ENCODE results near the gene FBXW9.
"Not testable (repeated sequence)": the region's sequence is repeated elsewhere in the genome, so short reads cannot be mapped to it uniquely, and the experiment has no call there.

FBXW9 gene

DNA sequence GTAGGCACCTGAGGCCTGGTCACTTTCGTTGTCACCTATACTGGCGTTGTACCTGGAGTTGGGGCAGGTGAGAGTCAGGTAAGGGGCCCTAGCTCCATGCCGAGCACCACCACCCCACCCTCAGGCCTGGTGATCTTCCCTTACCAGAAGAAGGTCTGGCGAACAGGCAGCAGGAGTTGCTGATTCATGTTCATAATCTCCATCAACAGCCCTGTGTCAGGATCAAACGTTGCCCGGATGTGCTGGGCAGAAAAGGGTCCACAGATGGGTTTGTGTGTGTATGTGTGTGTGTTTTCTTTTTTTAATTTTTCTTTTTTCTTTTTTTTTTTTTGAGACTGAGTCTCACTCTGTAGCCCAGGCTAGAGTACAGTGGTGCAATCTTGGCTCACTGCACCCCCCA lies 44.2 kb downstream of the FBXW9 start:
- DNase-seq (ENCODE audit: low read depth) = no peak

DNA sequence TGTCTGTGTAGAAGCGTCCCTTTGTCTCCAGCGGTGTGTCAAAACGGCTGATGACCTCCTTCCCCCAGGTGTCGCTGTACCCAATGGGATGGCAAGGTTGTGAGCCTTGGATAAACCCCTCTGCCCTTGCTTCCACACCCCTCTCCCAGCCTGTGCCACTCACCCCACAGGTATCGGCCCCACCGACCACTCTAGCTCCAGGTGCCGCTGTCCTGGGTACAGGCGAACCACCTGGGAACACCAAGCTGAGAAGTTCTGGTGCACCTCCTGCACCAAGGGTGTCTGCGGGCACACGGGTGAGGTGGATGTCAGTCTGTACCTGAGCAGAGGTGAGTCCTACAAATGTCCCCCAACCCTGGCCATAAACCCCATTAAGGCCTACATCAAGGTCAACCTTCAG lies 46.5 kb downstream of the FBXW9 start:
- no peak for DNase-seq (ENCODE audit: low read depth)

DNA sequence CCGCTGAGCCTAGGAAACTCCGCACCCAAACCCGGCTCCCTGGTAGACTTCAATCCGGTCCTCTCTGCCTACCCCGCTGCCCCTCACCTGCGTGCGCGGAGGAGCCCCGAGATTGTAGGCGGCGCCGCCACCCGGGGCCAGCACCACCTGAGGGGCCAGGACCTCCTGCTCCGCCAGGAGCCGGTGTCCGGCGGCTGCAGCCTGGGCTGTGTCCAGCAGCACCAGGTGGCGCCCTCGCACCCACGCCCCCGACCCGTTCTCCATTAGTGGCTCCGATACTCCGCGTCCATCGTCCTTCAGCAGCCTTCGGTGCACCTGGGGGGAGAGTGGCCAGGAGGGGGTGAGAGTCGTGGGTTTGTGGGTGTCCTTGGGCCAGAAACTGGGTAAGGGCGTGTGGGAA lies 48.3 kb downstream of the FBXW9 start:
- no peak for DNase-seq (ENCODE audit: low read depth)

DNA sequence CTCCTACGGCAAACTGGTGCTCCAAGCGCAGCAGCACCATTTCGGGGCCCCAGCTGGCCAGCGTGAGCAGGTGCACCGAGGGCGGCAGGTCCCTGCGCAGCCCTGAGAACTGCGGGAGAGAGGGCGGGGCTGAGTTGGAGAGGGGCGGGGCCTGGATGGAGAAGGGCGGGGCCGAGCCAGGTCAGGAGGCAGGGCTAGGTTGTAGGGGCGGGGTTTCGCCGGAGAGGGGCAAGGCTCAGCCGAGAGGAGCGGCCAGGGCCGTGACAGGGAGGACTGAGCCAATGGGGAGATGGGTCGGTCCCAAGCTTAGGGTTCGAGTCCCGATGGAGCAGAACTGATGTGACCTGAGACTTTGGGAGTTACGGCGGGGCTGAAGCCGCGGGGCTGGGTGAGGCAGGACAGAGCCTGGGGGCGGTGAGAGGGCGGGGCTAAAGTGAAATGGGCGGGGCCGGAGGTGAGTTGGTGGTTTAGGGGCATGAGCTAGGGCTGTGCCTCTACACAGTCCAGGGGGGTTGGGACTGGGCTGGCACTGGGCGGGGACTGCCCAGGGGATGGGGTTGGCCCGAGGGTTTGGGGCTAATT lies 48.9 kb downstream of the FBXW9 start:
- no peak for DNase-seq (ENCODE audit: low read depth)

DNA sequence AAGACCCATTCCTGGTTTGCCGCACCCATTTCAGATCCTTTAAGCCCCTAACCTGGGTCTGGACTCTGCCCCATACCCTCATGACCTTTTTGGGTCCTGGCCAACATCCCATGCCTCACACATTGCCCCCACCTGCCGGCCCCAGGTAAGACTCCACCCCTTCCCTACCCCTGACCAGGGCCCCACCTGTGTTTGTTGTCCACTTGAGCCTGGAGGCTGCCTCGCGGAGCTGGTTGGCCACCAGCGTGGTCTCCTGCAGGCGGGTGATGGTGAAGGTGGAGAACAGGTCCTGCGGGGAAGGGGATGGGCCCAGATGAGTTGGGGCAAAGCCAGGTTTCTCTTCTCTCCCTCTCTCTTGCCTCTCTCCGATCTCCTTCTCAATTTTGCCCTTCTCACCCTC lies 49.4 kb downstream of the FBXW9 start:
- no peak for DNase-seq (ENCODE audit: low read depth)

DNA sequence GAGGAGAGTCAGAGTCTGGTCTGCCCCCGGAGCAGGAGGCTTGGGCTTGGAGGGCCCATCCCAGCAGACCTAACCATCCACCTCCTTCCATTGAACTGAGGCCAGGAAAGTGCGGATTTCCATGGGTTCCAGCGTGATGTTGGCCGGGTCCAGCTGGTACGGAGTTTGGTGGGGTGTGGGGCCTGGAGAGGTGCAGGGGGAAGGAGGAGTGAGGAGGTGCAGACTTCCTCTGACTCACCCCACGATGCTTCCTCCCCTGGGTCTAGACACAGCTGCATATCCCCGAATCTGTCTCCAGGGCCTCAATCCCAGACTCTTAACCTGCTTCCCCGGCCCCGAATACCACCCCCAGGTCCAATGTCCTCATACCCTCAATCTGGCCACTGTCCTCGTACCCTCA lies 49.9 kb downstream of the FBXW9 start:
- DNase-seq (ENCODE audit: low read depth) = no peak

DNA sequence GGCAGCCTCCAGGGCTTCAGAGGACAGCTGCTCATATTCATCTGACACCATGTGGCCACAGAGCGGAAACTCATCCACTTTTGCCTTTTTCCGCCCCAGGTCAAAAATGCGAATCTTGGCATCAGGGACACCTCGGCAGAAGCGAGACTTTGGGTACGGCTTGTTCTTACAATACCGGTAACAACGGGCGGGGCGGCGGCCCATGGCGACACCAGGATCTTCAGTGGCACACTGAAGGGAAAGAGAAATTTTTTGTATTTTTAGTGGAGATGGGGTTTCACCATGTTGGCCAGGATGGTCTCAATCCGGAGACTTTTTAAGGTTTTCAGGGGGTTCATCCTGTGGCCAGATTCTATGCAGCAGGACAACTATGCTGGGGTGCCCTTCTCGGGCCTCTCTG lies 52.7 kb downstream of the FBXW9 start:
- not testable (repeated sequence) for DNase-seq (ENCODE audit: low read depth)

DNA sequence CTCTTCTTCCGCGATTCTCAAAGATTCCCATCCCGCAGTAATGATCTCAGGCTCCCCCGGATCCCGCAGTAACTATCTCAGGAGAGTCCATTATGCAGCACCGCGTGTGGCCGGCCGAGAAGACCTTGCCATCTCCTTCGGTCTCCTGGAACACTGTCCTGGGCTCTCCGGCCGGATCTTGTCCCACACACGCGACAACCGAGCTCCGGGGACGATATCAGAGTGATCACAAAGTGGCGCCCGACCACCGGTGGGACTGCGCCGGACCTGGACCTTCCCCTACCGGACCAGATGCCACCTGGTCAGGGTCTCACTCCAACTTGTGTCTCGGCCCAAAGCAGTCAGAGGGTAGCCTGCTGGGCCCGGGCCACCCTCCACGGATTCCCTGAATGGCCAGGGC lies 53.9 kb downstream of the FBXW9 start:
- DNase-seq (ENCODE audit: low read depth) = no peak

DNA sequence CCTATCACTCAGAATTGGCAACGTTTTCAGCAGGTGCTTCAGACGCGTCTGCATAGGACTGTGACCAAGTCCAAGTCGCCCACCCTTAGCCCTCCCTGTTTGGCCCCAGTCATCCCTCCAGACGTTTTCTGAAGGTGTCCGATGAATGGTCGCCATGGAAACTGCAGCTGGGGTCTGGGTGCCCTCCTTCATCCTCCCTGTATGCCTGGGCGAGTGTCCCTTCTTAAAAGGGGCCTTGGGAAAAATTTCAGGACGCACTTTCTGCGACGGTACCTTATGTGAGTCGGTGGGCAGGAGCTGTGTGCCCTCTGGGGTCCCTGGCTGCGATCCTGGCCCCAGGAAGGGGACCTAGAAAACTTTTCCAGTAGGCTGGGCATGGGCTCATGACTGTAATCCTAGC lies 55.0 kb downstream of the FBXW9 start:
- DNase-seq (ENCODE audit: low read depth) = no peak

DNA sequence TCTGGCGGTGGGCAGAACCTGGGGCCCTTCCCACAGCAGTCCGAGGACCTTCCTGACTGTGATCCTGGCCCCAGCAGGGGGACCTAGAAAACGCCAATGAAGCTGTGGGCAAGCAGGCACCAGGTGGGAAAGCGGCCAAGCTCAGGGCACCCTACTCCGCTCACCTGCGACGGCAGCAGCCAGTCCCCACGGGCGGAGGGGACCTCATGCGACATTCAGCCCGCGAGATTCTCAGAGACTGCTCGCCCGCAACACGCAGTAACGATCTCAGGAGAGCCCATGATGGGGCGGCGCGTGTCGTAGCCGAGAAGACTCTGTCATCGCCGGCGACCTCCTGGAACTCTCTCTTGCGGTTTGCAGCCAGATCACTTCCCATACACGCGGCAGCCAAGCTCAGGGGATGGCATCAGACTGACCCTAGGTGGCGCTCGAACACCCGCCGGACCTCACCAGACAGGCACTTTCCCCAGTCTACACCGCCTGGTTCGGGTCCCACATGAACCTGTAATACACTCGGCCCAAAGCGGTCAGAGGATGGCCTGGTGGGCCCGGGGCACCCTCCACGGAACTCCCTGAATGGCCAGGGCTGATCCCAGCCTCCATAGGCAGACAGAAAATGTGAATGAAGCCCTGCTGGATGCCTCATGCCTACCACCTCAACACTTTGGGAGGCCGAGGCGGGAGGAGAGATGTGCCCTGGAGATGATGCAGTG lies 56.4 kb downstream of the FBXW9 start:
- DNase-seq (ENCODE audit: low read depth) = peak; percentile 48
